Activated CD4-positive, alpha-beta T cell treated with anti-CD3 and anti-CD28 coated beads, Interleukin-2, amount 50 U/mL, for 24 hours (primary cell): ENCODE measurements around the gene STRAP.

Experiments used
- DNase-seq, 2 donors: peaks; one replicate each; pipeline ENCODE4 v3.0.0-alpha.2; 2020; ENCODE audit warnings: low read depth in 1 of 2, low spot score in 1 of 2

The STRAP gene, protein sequence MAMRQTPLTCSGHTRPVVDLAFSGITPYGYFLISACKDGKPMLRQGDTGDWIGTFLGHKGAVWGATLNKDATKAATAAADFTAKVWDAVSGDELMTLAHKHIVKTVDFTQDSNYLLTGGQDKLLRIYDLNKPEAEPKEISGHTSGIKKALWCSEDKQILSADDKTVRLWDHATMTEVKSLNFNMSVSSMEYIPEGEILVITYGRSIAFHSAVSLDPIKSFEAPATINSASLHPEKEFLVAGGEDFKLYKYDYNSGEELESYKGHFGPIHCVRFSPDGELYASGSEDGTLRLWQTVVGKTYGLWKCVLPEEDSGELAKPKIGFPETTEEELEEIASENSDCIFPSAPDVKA

GRCh38 chr12:15882118-15882971 is at the start of gene STRAP:
Gene STRAP, plus strand, starts transcription at chr12:15882387. Its CDS starts 321 bp downstream, at chr12:15882708.
- DNase-seq = peak; percentile 94

- no peak for DNase-seq
Measured at GRCh38 chr12:15834575-15834974, 47.6 kb upstream of the STRAP start.

DNA sequence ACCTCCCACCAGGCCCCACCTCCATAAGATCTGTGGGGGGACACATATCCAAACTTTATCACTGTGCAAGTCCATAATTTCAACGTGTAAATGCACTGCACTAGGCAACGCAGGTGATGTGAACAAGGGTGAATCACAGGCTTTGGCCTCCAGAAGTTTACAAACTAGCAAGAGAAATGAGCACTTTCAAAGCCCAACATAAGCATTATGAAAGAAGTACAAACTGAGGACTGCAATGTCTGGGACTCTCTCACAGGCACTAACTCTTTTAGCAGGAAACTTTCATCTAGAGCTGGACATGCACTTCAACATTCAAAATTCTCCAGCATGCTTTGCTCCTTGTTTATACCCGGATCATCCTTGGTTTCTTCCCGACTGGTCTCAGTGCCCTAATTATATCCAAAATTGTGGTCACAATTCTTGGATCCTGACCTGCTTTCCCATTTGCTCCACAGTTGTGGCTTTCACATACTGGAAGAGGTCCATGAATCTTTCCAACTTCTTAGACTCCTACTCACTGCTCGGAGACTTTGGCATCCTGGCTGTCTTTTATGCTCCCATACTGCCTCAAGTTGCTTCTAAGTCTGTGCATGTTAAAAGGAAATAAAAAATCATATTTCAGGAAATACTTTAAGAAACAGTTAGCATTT is 44.9 kb upstream of the STRAP start:
- DNase-seq = no peak

- DNase-seq = no peak
Measured at GRCh38 chr12:15839041-15839440, 43.1 kb upstream of the STRAP start.

DNA sequence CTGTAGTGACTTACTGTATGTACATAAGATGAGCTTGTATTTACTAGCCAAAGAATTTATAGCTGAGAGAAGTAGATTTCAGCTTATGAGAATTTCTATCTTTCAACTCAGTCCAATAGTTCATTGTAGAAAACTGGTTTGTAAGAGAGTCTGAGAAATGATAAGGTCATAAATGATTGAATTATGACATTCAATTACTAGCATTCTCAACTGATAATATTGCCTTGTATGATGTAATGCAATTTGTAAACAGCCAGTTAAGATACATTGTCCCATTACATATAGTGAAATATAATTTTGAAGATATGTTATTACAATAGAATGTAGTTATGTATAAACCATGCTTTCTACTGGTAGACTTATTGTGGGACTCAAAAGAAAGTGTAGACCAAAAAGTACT is 42.5 kb upstream of the STRAP start:
- no peak for DNase-seq

- DNase-seq = no peak
Measured at GRCh38 chr12:15842108-15842507, 40.1 kb upstream of the STRAP start.

- no peak for DNase-seq
Measured at GRCh38 chr12:15846887-15847286, 35.3 kb upstream of the STRAP start.

DNA sequence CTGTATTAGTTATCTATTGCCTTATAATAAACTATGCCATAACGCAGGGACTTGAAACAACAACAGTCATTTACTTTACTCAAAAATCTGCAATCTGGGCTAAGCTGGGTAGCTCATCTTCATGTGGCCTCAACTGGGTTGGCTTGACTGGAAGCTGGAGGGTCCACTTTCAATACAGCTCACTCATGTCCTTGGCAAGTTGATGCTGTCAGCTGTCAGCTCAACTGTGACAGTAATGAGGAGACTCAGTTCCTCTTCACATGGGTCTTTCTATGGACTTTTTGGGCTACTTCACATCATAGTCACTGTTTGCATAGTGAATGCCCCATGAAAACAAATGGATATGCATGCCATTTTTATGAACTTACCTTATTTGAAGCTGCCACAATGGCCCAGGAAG is 33.6 kb upstream of the STRAP start:
- no peak for DNase-seq

DNA sequence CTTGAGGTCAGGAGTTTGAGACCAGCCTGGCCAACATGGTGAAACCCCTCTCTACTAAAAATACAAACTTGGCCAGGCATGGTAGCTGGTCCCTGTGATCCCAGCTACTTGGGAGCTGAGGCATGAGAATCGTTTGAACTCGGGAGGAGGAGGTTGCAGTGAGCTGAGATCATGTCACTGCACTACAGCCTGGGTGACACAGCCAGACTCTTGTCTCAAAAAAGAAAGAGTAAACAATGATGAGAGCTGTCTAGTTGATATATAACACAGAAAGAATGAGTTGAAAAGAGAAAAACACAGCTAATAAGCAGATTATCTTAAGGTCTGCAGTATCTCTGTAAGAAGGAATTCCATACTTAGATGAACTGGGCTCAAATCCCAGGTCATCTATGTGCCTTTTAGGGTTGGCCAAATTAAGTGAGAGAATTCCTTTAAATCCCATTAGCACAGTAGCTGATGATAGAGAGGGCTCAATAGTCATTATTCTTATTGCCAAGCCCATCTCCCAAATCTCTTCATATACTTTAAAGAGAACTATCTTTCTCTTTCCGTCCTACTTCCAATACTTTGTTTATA is 31.1 kb upstream of the STRAP start:
- no peak for DNase-seq

- DNase-seq = no peak
Measured at GRCh38 chr12:15851919-15852318, 30.3 kb upstream of the STRAP start.

- DNase-seq = no peak
Measured at GRCh38 chr12:15852383-15852782, 29.8 kb upstream of the STRAP start.

- no peak for DNase-seq
Measured at GRCh38 chr12:15853877-15854276, 28.3 kb upstream of the STRAP start.

- no peak for DNase-seq
Measured at GRCh38 chr12:15854916-15855315, 27.3 kb upstream of the STRAP start.

- DNase-seq = no peak
Measured at GRCh38 chr12:15855646-15856045, 26.5 kb upstream of the STRAP start.

DNA sequence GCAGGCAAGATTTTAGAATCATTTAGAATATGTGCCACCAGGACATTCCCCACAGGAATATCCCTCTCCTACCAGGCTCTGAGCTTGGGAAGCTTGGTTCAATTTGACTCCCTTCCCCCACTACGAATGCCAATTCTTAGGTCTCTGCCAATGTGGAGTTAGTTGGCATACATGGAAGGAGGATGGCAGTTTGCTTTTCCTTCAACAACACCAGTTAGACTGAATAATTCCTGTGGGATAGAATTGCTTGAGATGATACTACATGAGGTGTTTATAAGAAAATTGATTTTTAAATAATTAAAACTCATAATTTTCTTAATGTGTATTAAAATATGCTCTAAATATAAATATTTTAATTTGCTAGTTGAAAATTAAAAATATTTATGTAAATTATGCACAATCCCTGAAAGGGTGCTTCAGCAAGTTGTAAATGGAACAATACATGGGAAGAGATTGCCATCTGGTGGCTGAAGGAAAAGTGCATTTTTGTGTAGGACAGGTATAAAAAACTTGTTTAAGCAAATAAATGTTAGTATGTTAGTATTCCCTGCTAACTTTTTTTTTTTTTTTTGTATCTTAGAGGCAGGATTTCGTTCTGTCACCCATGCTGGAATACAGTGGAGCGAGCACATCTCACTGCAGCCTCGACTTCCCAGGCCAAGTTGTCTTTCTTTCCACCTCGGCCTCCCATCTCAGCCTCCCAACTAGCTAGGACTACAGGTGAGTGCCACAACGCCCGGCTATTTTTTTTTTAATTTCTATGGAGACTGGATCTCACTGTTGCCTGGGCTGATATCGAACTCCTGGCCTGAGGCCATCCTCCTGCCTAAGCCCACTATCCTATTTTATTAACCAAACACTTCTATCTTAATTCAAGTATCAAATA is 25.8 kb upstream of the STRAP start:
- DNase-seq = peak in 1 of 2 donors; percentile 47

DNA sequence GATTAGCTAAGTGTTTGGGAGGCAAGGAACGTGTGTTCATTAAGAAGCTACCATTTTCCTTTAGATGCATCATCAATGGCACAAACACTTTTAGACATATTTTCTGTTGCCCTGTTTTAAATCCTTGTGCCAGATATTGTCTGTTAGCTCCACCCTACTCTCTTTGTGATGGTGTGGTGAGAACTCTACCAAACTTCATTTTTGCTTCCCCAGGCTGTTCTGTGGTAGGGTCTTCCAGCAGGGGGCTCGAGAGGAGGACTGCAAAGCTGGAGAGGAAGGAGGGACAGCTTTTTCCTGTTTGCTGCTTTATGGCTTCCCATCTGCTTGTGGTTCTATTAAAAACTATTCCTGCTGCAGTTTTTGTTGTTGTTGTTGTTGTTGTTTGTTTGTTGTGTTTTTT is 23.8 kb upstream of the STRAP start:
- DNase-seq = no peak

DNA sequence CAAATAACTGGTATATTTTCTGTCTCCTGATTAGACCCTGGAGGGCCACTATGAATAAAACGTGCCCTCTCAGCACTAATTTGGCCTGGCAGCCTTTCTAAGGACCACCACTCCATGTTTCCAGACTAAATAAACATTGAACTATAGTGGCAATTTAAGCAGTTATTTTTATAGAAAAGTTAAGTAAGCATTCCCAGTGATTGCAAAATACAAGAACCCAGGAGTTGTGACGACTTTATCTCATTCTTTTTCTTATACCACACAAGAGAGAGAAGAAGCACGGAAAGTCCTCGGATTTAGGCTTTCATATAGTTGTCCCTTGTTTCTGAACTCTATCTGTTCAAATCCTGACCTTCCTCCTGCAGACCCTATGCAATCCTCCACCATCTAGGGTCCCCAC is 23.1 kb upstream of the STRAP start:
- no peak for DNase-seq

- no peak for DNase-seq
Measured at GRCh38 chr12:15861404-15861803, 20.8 kb upstream of the STRAP start.

DNA sequence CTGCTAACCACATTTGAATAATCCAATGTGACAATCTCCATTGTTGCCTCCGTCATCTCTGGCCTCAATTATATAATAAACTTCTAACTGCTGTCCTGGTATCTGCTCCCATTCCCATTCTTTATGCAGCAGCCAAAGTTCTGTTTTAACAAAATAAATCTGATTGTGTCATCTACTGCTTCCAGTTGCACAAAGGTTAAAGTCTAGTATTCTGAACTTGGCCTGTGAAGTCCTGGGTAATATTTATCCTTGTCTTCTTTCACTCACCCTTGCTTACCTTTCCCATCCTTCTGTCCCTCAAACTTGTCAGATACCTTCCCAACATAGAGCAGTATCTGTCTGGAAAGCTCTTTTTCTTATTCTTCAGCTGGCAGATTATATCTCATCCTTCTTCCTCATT is 19.3 kb upstream of the STRAP start:
- DNase-seq = no peak

DNA sequence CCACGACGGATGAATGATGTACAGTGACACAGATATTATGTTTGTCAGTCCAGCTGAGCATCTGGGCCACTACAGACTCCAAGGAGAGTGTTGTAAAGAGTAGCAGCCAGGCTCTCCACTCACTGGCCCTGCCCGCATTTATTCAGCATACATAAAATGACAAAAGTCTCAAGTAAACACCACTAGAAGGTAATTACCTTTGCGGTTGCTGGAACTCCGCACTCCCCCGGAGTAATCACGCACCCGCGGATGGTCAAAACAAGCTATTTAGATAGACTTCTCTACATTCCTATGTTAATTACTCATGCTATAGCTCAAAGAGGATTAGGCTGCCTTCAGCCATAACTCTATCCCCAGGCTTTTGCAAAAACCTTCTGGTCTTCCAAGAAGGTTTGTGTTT is 18.8 kb upstream of the STRAP start:
- DNase-seq = no peak

DNA sequence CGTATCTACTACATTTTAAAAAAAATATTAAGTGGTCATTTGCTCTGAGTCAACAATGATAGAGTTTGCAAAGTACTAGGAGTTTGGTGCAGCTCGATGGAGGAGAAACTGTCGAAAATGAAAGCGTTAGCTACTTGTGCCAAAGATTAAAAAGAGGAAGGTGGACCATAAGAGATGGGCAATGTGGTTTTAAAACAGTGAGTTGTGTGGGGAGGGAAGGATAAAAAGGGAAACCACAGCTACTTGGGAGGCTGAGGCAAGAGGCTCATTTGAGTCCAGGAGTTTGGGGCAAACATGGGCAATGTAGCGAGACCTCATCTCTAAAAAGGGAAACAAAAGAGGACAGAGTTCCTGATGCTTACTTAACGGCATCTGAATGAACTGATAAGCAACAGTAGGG is 18.2 kb upstream of the STRAP start:
- no peak for DNase-seq
